ENCODE measurements around the gene MINDY1.

MINDY1 gene

DNA sequence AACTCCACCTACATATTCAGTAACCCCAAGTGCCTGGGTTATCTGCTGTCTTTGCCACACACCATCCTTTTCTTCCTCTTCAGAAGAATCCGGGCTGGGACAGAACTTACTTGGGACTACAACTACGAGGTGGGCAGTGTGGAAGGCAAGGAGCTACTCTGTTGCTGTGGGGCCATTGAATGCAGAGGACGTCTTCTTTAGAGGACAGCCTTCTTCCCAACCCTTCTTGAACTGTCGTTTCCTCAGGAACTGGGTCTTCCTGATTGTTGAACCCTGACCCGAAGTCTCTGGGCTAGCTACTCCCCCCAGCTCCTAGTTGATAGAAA, 42.6 kb downstream of the MINDY1 start:
- no peak for DNase-seq

DNA sequence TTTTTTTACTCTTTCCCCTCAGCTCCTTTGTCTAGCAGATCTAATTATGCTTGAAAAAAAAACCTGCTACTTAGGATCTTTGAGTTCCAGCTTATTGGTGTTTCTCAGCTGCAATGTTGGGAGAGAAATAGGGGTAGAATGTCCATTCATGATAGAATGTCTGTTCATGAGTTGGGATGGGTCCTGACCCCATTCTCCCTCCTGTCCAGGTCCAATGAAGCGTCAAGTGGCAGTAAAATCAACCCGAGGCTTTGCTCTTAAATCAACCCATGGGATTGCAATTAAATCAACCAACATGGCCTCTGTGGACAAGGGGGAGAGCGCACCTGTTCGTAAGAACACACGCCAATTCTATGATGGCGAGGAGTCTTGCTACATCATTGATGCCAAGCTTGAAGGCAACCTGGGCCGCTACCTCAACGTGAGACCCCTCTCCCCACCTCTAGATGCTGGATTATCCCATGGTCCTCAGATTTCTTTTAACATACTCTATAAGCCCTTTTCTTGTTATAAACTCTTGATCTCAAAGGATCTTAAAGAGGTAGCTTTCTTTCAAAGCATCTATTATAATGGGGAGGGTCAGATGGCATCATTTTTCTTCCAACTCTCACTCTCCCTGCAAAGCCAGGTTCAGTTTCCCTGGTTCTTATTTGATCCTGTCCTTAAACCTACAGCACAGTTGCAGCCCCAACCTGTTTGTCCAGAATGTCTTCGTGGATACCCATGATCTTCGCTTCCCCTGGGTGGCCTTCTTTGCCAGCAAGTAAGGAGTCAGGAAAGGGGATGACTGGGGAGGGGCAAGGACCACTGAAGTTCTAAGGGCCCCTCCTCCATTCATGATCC, 43.2 kb downstream of the MINDY1 start:
- no peak for DNase-seq

DNA sequence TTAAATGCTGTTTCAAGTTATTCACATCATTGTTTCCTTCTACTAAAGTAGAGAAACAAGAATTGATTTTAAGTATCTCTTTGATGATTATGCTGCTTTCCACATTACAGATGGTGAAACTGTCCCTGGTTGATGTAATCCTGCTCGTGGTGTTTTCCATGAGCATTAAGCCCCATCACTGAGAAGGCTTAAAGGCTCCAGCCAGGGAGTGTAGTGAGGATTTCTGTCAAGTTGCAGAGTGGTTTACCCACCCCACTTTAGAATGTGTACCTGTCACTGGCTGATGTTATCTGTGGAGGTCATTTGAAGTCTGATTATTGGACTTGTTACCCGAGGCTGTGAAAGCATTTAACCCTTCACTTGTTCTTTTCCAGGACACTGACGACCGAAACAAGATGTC, 44.9 kb downstream of the MINDY1 start:
- DNase-seq = no peak

DNA sequence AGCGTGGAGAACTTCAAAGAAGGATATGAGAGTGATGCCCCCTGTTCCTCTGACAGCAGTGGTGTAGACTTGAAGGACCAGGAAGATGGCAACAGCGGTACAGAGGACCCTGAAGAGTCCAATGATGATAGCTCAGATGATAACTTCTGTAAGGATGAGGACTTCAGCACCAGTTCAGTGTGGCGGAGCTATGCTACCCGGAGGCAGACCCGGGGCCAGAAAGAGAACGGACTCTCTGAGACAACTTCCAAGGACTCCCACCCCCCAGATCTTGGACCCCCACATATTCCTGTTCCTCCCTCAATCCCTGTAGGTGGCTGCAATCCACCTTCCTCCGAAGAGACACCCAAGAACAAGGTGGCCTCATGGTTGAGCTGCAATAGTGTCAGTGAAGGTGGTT, 46.1 kb downstream of the MINDY1 start:
- DNase-seq = no peak

DNA sequence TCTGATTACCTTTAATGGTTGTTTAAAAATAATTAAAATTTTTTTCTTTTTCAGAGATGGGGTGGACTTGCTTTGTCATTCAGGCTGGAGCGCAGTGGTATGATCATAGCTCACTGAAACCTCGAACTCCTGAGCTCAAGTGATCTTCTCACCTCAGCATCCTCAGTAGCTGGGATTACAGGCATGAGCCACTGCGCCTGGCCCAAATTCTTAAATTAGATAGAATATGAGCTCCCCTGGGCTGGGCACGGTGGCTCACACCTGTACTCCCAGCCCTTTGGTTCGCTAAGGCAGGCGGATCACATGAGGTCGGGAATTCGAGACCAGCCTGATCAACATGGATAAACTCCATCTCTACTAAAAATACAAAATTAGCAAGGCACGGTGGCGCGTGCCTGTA, 49.0 kb downstream of the MINDY1 start:
- DNase-seq = no peak

DNA sequence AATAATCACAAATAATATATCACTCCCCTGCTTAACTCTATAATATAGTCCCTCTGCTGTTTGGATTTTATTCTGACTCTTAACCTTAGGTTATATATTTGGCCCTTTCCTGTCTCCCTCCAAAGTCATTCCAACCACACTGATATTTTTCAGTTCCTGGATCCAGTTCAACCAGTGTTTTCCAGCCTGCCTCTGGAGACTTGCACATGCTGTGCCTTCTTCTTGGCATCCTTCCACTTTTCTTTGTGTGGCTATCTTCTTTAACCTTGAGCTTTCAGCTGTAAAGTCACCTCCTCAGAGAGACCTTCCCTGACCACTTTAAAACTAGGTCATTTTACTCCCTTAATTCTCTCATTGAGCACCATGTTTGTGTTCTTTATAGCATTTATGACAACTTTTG, 51.4 kb downstream of the MINDY1 start:
- no peak for DNase-seq

DNA sequence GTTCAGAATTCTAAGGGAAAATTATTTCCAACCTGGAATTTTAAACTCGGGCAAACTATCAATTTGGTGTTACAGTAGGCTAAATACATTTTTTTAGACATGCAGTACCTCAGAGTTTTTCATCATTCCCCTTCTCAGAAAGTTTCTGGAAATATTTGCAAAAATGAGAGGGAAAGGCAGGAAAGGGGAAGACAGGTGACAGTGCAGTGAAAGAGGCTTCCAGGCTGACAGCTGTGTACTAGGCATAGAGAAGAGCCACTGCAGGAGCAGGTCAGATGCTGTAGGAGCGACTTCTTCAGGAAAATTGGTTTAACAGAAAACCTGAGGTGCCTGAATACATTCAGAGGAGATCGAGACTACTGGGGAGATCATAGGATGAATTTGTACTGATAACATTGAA, 52.0 kb downstream of the MINDY1 start:
- no peak for DNase-seq

Measured in activated gamma-delta T cell treated with Interleukin-2 at 50 U/mL for 16 hours (primary cell).